ENCODE data around the gene AKT3. TPM values are rescaled to one million over a fixed set of nuclear protein-coding genes. Genes with fewer than 3 reads are reported as not detected.

The AKT3 gene
- total RNA-seq, 1 donor from 2014 or later = 29.9 TPM

- Mint-ChIP-seq H3K4me3 (no peak overlapping the region), H3K4me1 (ENCODE audit: unreplicated experiment) (no peaks in the 10 kb centered on the region), H3K27ac (no peak overlapping the region), H3K9me3 (peaks cover 24% of the 10 kb centered on the region), H3K27me3 (no peaks in the 10 kb centered on the region), H3K36me3 (peaks cover 6% of the 10 kb centered on the region)
- no peak for TF ChIP-seq CTCF (conservative IDR thresholded peaks at IDR 0.05)
- DNase-seq (ENCODE audit: extremely low spot score, unreplicated experiment) = no peak
Observed at GRCh38 chr1:243582326-243582725, 267.7 kb downstream of the AKT3 start.

GRCh38 chr1:243580984-243581383 is 269.1 kb downstream of the AKT3 start:
- Mint-ChIP-seq H3K27me3 (no peaks in the 10 kb centered on the region), H3K36me3 (peaks cover 11% of the 10 kb centered on the region), H3K4me1 (ENCODE audit: unreplicated experiment) (no peaks in the 10 kb centered on the region), H3K27ac (no peak overlapping the region), H3K4me3 (no peak overlapping the region), H3K9me3 (peaks cover 24% of the 10 kb centered on the region)
- TF ChIP-seq CTCF (conservative IDR thresholded peaks at IDR 0.05) = no peak
- DNase-seq (ENCODE audit: extremely low spot score, unreplicated experiment) = no peak

- H3K4me3 Mint-ChIP-seq = no peak overlapping the region
- DNase-seq (ENCODE audit: extremely low spot score, unreplicated experiment) = no peak
- no peak for TF ChIP-seq CTCF (conservative IDR thresholded peaks at IDR 0.05)
- H3K4me1 Mint-ChIP-seq (ENCODE audit: unreplicated experiment) = no peaks in the 10 kb centered on the region
- H3K9me3 Mint-ChIP-seq = peaks cover 21% of the 10 kb centered on the region
- H3K27me3 Mint-ChIP-seq = no peaks in the 10 kb centered on the region
- H3K27ac Mint-ChIP-seq = no peak overlapping the region
- H3K36me3 Mint-ChIP-seq = peaks cover 9% of the 10 kb centered on the region
Observed at GRCh38 chr1:243580072-243580471, 270.0 kb downstream of the AKT3 start.

- no peak for TF ChIP-seq CTCF (conservative IDR thresholded peaks at IDR 0.05)
- no peak for DNase-seq (ENCODE audit: extremely low spot score, unreplicated experiment)
- no peak overlapping the region for H3K27ac Mint-ChIP-seq
- no peaks in the 10 kb centered on the region for H3K4me1 Mint-ChIP-seq (ENCODE audit: unreplicated experiment)
- H3K9me3 Mint-ChIP-seq = no peaks in the 10 kb centered on the region
- no peak overlapping the region for H3K4me3 Mint-ChIP-seq
- no peaks in the 10 kb centered on the region for H3K27me3 Mint-ChIP-seq
- peaks cover 5% of the 10 kb centered on the region for H3K36me3 Mint-ChIP-seq
Observed at GRCh38 chr1:243575070-243575469, 275.0 kb downstream of the AKT3 start.

- Mint-ChIP-seq H3K9me3 (no peaks in the 10 kb centered on the region), H3K4me1 (ENCODE audit: unreplicated experiment) (no peaks in the 10 kb centered on the region), H3K27ac (no peak overlapping the region), H3K4me3 (no peak overlapping the region), H3K27me3 (no peaks in the 10 kb centered on the region), H3K36me3 (peaks cover 5% of the 10 kb centered on the region)
- no peak for TF ChIP-seq CTCF (conservative IDR thresholded peaks at IDR 0.05)
- no peak for DNase-seq (ENCODE audit: extremely low spot score, unreplicated experiment)
Observed at GRCh38 chr1:243572940-243573339, 277.1 kb downstream of the AKT3 start.

- no peaks in the 10 kb centered on the region for H3K4me1 Mint-ChIP-seq (ENCODE audit: unreplicated experiment)
- H3K27me3 Mint-ChIP-seq = no peaks in the 10 kb centered on the region
- H3K36me3 Mint-ChIP-seq = no peaks in the 10 kb centered on the region
- TF ChIP-seq CTCF (conservative IDR thresholded peaks at IDR 0.05) = no peak
- H3K9me3 Mint-ChIP-seq = no peaks in the 10 kb centered on the region
- H3K4me3 Mint-ChIP-seq = no peak overlapping the region
- DNase-seq (ENCODE audit: extremely low spot score, unreplicated experiment) = no peak
- H3K27ac Mint-ChIP-seq = no peak overlapping the region
Observed at GRCh38 chr1:243568793-243569192, 281.2 kb downstream of the AKT3 start.

All from type B pancreatic cell (in vitro differentiated cells).